PC-3 (cell line): ENCODE results near the gene EVPLL.
"Not testable (repeated sequence)": the region's sequence is repeated elsewhere in the genome, so short reads cannot be mapped to it uniquely, and the experiment has no call there.

Experiments used
- EZH2 ChIP-seq: fragments of 300-600 bp; sonication (generic); IDR thresholded peaks from one replicate; pipeline ENCODE4 v1.6.1; 2017; ENCODE audit warnings: antibody characterized with exemption, mild to moderate bottlenecking, low read length; ENCODE audit not compliant: unreplicated experiment
- EZH2phosphoT487 ChIP-seq: fragments of 300-600 bp; sonication (generic); IDR thresholded peaks from 2 replicates; pipeline ENCODE4 v1.6.1; 2018; ENCODE audit warnings: mild to moderate bottlenecking, antibody characterized with exemption, low read length, borderline replicate concordance
- TF ChIP-seq, protein P1 (sequence below): fragments of 300-600 bp; sonication (generic); conservative IDR thresholded peaks from 2 replicates; pipeline ENCODE4 v1.5.1; 2017; ENCODE audit warnings: antibody characterized with exemption, low read depth, mild to moderate bottlenecking, low read length

DNA sequence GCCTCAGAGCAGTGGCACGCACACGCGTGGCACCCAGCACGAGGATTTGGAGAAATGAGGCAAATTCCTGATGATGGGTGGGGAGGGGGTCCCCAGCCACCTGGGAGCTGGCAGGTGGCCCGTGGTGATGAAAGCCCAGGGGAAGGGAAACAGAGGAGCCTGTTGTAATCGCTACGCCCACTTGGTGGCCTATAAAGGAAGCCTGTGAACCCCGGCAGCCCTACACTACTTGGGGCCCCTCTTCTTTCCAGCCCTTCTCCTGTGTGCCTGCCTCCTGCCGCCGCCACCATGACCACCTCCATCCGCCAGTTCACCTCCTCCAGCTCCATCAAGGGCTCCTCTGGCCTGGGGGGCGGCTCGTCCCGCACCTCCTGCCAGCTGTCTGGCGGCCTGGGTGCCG, 49.1 kb downstream of the EVPLL start:
- TF ChIP-seq, protein P1, sequence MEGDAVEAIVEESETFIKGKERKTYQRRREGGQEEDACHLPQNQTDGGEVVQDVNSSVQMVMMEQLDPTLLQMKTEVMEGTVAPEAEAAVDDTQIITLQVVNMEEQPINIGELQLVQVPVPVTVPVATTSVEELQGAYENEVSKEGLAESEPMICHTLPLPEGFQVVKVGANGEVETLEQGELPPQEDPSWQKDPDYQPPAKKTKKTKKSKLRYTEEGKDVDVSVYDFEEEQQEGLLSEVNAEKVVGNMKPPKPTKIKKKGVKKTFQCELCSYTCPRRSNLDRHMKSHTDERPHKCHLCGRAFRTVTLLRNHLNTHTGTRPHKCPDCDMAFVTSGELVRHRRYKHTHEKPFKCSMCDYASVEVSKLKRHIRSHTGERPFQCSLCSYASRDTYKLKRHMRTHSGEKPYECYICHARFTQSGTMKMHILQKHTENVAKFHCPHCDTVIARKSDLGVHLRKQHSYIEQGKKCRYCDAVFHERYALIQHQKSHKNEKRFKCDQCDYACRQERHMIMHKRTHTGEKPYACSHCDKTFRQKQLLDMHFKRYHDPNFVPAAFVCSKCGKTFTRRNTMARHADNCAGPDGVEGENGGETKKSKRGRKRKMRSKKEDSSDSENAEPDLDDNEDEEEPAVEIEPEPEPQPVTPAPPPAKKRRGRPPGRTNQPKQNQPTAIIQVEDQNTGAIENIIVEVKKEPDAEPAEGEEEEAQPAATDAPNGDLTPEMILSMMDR = not testable (repeated sequence)
- not testable (repeated sequence) for TF ChIP-seq EZH2, EZH2phosphoT487
